Renal pelvis (tissue), 4 donors: ENCODE data around the gene TBX4. TPM values are rescaled to one million over a fixed set of nuclear protein-coding genes. Genes with fewer than 3 reads are reported as not detected.

Experiments
- DNase-seq: peaks from one replicate; pipeline ENCODE4 v3.0.0-alpha.2; 2013
- polyA plus RNA-seq, 3 donors: library from polyadenylated mRNA; unstranded; fragments of 120-200 nt; gene quantifications; one replicate each; pipeline ENCODE4 v1.2.1, GENCODE V29; 2013; ENCODE audit not compliant: insufficient read length in 3 of 3

Gene TBX4
- polyA plus RNA-seq, 3 donors = 0.11 to 0.21 (median 0.21) TPM

- no peak for DNase-seq
Measured at GRCh38 chr17:61465550-61466237, 13.5 kb downstream of the TBX4 start.

DNA sequence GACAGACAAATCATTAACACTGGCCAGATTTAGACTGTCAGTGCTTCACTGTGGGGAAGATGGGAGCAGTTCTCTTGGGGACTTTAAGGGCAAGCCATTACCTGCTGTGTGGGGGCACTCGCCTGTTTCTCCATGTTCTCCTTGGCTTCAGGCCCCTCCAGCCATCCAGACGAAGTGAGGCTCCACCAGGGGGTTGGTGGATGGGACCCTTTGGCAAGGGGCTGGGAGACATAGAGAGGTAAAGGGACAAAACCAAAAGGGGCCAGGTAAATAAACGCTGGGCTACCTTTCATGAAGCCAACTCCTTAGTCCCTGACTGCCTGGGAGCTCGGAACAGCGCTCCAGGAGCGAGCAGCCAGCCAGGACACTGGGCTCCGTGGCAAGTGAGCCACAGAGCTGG lies 14.0 kb downstream of the TBX4 start:
- DNase-seq = no peak

DNA sequence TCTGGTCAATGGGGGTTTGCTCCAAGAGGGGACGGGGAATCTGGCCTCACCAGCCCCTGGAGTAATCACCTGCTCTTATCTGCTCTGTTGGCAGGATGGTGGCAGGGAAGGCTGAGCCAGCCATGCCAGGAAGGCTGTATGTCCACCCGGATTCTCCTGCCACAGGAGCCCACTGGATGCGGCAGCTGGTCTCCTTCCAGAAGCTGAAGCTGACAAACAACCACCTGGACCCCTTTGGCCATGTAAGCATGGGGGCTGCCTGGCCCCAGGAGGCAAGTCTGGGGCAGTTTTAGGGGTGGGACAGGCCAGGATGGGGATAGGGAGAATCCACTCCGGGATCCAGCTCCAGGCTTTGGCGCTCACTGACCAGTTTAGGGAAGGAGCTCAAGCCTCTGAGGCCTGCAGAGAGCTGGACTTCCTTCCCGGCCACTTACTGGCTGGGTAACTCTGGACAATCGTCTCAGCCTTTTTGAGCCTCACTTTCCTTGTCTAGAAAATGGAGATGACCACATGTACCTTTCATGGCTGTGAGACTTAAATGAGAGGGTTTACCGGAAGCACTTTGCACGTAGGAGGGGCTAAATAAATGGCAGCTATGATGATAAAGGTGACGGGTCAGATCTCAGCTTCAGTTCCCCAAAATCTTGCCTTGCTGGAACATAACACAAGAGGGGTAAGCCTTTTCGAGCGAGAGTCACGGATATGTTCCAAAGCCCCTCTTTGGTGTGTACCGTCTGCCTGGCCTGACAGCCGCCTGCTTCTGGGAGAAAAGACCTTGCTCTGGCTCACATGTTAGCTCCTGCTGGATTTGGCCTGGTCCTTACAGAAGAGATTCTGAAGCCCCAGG lies 15.4 kb downstream of the TBX4 start:
- DNase-seq = no peak

GRCh38 chr17:61468263-61468907 lies 16.2 kb downstream of the TBX4 start:
- DNase-seq = no peak

- no peak for DNase-seq
Measured at GRCh38 chr17:61469474-61469873, 17.3 kb downstream of the TBX4 start.

DNA sequence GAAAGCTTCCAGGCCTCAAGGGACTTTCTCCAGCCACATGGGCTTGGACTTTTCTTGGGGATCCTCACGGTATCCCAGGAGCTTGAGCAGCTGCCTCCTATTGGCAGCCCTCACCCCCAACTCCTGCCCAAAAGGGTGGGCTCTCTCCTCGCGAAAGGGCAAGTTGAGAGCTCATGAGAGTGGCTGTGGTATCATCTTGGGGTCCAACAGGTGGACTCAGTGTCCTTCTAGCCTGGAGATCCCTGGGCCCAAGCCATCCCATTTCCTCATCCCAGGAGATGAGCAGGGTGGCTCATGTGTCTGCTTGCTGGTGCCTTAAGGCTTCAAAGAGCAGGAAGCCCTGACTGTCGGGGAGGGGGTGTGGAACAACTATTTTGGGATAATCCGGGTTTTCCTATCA lies 17.7 kb downstream of the TBX4 start:
- DNase-seq = no peak

- DNase-seq = no peak
Measured at GRCh38 chr17:61470530-61471136, 18.4 kb downstream of the TBX4 start.

GRCh38 chr17:61474235-61474927 lies 22.2 kb downstream of the TBX4 start:
- no peak for DNase-seq

GRCh38 chr17:61474934-61475333 lies 22.7 kb downstream of the TBX4 start:
- DNase-seq = no peak

DNA sequence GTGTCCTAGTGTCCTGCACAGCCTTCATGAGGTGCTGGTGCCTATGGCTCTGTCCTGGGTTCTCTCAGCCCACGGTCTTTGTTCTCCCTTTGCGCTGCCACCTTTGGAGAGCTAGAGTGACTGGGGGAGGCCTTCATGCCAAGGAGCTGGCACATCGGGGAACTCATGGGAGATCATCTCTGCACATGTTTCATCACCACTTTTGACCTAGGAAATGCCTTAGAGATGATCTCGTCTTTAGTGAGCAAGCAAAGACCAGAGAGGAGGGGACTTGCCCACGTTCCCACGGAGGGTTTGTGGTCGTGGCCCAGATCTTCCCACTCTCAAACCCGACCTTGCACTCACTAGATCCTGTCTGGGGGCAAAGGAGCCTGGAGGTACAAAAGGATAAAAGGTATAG lies 23.5 kb downstream of the TBX4 start:
- DNase-seq = no peak

GRCh38 chr17:61476476-61477203 lies 24.4 kb downstream of the TBX4 start:
- no peak for DNase-seq

DNA sequence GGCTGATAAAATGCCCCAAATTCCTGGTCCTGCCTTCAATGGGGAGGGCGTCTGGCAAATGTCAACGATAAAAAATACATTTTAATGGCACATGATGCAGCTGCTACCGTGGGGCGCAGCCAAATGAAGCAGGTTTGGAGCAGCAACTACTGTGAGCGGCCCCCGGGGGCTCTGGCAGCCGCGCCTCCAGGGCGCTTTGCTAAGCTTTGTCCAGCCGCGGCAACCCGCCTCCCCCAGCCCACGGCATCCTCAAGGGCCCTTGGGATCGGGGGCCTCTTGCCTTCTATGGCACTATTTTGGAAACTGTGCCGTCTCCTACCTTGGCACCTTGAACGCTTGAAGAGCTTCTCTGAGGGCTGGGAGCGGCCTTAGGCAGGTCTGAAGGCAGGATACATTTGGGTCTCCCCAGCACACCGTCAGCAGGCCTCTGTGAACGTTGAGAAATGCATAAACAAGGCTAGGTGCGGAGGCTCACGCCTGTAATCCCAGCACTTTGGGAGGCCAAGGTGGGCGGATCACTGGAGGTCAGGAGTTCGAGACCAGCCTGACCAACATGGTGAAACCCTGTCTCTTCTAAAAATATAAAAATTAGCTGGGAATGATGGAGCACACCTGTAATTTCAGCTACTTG lies 25.1 kb downstream of the TBX4 start:
- no peak for DNase-seq

DNA sequence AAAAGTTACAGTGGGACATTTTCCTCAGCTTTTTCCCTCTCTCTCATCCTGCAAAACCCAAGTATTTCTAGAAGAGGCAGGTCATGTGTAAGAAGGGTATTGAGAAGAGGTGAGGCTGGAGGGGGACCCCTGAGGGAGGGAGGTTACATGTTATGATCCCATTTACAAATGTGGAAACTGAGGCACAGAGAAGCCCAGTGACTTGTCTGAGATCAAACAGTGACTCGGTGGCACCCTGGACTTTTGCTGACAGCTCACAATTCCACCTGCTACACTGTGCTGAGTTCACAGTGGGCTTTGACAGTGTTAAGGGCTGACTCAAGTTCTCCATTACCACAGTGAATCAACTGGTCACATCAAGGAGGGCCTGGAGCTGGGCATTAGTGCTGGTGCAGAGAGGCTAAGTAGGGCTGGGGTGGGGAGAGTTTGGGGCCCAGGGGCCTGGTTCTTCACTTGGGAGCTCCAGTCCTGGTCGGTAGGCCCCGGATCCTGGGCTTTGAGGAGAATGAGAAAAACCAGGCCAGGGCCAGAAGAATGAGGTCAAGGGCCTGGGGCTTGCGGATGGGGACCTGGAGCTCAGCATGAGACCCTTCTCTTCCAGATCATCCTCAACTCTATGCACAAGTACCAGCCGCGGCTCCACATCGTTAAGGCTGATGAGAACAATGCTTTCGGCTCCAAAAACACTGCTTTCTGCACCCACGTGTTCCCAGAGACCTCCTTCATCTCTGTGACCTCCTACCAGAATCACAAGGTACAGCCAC lies 26.0 kb downstream of the TBX4 start:
- no peak for DNase-seq

GRCh38 chr17:61478790-61479492 lies 26.7 kb downstream of the TBX4 start:
- no peak for DNase-seq

DNA sequence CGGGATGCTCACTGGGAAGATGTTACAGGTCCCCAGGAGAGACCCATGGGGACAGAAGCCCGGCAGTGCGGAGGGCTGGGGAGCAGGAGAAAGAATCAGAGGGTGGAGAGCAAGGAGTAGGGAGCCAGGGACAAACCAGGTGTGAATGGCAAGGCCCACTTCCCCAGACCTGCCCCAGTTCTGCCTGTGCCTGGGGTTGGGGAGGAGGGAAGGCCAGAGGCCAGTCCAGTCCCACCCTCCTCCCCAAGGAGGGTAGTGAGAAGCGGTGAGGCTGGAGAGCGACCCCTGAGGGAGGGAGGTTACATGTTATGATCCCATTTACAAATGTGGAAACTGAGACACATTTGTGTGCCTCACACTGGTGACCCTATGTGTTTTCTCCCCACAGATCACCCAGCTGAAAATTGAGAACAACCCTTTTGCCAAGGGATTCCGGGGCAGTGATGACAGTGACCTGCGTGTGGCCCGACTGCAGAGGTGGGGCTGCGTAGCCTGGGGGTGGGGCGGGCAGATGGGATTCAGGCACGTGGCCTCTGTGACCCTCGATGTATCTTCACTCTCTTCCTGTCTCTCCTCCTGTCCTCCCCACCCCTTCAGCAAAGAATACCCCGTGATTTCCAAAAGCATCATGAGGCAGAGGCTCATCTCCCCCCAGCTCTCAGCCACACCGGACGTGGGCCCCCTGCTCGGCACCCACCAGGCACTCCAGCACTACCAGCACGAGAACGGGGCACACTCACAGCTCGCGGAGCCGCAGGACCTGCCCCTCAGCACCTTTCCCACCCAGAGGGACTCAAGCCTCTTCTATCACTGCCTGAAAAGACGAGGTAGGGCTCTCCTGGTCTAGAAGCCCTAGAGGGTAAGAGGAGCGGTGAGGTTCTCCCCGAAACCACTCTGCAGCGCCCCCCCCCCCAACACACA lies 27.5 kb downstream of the TBX4 start:
- DNase-seq = no peak

DNA sequence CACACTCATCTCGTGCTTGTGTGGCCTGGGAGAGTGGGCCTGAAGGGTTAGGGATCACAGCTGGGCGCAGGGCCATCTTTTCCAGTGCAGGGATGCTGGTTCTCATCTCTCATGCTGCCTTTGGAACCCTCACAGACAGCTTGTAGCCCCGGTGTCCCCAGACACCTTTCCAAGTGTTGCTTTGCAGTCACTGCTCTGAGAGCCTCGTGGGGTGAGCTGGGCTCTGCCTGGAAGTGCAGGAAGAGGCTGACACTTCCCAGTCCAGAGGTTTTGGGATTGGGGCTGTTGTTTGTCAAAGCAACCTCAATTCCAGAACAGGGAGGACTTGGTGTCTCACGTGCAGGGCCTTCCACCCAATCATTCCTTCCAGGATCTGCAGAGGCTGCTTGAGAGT lies 28.2 kb downstream of the TBX4 start:
- no peak for DNase-seq

GRCh38 chr17:61481421-61481820 lies 29.2 kb downstream of the TBX4 start:
- no peak for DNase-seq

- DNase-seq = no peak
Measured at GRCh38 chr17:61482467-61482866, 30.2 kb downstream of the TBX4 start.
